K562 (cell line): ENCODE data around the gene ATF6B. TPM values are rescaled to one million over a fixed set of nuclear protein-coding genes. Genes with fewer than 3 reads are reported as not detected.

ENCODE experiments used
- BCOR ChIP-seq: fragments of 450-650 bp; IDR thresholded peaks from 2 replicates; pipeline ENCODE4 v1.6.1; 2016
- CC2D1A ChIP-seq: fragments of 450-650 bp; IDR thresholded peaks from 2 replicates; pipeline ENCODE4 v1.6.1; 2017; ENCODE audit warnings: mild to moderate bottlenecking
- HDGF ChIP-seq: fragments of 450-650 bp; IDR thresholded peaks from 2 replicates; pipeline ENCODE4 v1.6.1; 2016
- KLF16 ChIP-seq: IDR thresholded peaks from 2 replicates; pipeline ENCODE4 v1.6.1; 2016; ENCODE audit warnings: antibody characterized with exemption
- MAFK ChIP-seq: IDR thresholded peaks from 2 replicates; pipeline ENCODE4 v1.6.1; 2011; ENCODE audit warnings: low read length, improper control_type of control experiment
- ZNF436 ChIP-seq: fragments of 250-450, 450-650 bp; sonication (Bioruptor Pico); formaldehyde crosslinking; IDR thresholded peaks from 2 replicates; pipeline ENCODE4 v1.7.0; 2020; ENCODE audit warnings: mild to moderate bottlenecking
- ZNF695 ChIP-seq: fragments of 450-650 bp; formaldehyde crosslinking; IDR thresholded peaks from 2 replicates; pipeline ENCODE4 v1.4.0; 2020; ENCODE audit warnings: mild to moderate bottlenecking, moderate library complexity
- ZNF830 ChIP-seq: fragments of 250-450 bp; sonication (Bioruptor Pico); IDR thresholded peaks from 2 replicates; pipeline ENCODE4 v1.5.0; 2021; ENCODE audit warnings: mild to moderate bottlenecking
- polyA plus RNA-seq, 8 experiments: library from polyadenylated mRNA; depleted of rRNA in 4 of 8; stranded (reverse) in 5 of 8; unstranded in 3 of 8; fragments of >200 nt; fragmentation: Nextera tagmentation in 2 of 8; fragmentation: Illumina TruSeq in 1 of 8; extraction: Ambion mirVana in 2 of 8; extraction: Trizol in 1 of 8; gene quantifications; 2 replicates each; pipeline versions ENCODE4 v1.2.1 to v1.2.3, GENCODE V29; 2011 to 2014; ENCODE audit warnings: inconsistent platforms in 1 of 8, missing spikeins in 1 of 8
- total RNA-seq, 7 experiments: library from RNA; depleted of rRNA in 6 of 7; stranded (reverse); fragments of >200 nt in 6 of 7; fragmentation: Illumina TruSeq in 2 of 7; extraction: Trizol in 2 of 7; gene quantifications; 2 replicates each; pipeline versions ENCODE4 v1.2.1 to v1.2.3, GENCODE V29; 2011 to 2021; ENCODE audit warnings: low replicate concordance in 1 of 7
- TF ChIP-seq, protein P1 (sequence below): sonication (generic); formaldehyde crosslinking; IDR thresholded peaks from 2 replicates; pipeline ENCODE4 v1.8.0; 2022; ENCODE audit warnings: missing genetic modification reagents, mild to moderate bottlenecking, moderate library complexity, borderline replicate concordance
- TF ChIP-seq, protein P2 (sequence below): sonication (generic); formaldehyde crosslinking; IDR thresholded peaks from 2 replicates; pipeline ENCODE4 v1.8.1; 2023; ENCODE audit warnings: mild to moderate bottlenecking, missing genetic modification reagents
- TF ChIP-seq, protein P3 (sequence below): fragments of 450-650 bp; formaldehyde crosslinking; IDR thresholded peaks from 2 replicates; pipeline ENCODE4 v1.4.0; 2020; ENCODE audit warnings: mild to moderate bottlenecking, moderate library complexity
- TF ChIP-seq, protein P4 (sequence below): fragments of 200-800 bp; sonication (Bioruptor generic); IDR thresholded peaks from 2 replicates; pipeline ENCODE4 v1.6.1; 2017; ENCODE audit warnings: missing genetic modification characterization, missing compliant biosample characterization
- TF ChIP-seq, protein P5 (sequence below): conservative IDR thresholded peaks from 2 replicates; pipeline ENCODE4 v1.6.1; 2011; ENCODE audit warnings: low read depth, mild to moderate bottlenecking, low read length; ENCODE audit not compliant: control insufficient read depth
- TF ChIP-seq, protein P6 (sequence below), 2 experiments: fragments of 450-650 bp; conservative IDR thresholded peaks; 2 replicates each; pipeline ENCODE4 v1.6.1; 2017; ENCODE audit warnings: mild to moderate bottlenecking in 2 of 2, moderate library complexity in 2 of 2
- TF ChIP-seq, protein P7 (sequence below), 3 experiments: IDR thresholded peaks in 2 of 3; conservative IDR thresholded peaks in 1 of 3; 2 replicates each; pipeline ENCODE4 v1.5.1; 2011 to 2012; ENCODE audit warnings: low read length in 3 of 3, mild to moderate bottlenecking in 3 of 3, control low read depth in 2 of 3, improper control_type of control experiment in 1 of 3, inconsistent platforms in 1 of 3, low read depth in 1 of 3, mixed read lengths in 1 of 3, moderate library complexity in 1 of 3; ENCODE audit not compliant: insufficient read depth in 2 of 3

ATF6B gene
- total and polyA plus RNA-seq, 9 of the 15 experiments (the other 6 are each of a cell fraction or from before 2014, with no cell fraction given) = 20.7 to 131 (median 31.7) TPM

DNA sequence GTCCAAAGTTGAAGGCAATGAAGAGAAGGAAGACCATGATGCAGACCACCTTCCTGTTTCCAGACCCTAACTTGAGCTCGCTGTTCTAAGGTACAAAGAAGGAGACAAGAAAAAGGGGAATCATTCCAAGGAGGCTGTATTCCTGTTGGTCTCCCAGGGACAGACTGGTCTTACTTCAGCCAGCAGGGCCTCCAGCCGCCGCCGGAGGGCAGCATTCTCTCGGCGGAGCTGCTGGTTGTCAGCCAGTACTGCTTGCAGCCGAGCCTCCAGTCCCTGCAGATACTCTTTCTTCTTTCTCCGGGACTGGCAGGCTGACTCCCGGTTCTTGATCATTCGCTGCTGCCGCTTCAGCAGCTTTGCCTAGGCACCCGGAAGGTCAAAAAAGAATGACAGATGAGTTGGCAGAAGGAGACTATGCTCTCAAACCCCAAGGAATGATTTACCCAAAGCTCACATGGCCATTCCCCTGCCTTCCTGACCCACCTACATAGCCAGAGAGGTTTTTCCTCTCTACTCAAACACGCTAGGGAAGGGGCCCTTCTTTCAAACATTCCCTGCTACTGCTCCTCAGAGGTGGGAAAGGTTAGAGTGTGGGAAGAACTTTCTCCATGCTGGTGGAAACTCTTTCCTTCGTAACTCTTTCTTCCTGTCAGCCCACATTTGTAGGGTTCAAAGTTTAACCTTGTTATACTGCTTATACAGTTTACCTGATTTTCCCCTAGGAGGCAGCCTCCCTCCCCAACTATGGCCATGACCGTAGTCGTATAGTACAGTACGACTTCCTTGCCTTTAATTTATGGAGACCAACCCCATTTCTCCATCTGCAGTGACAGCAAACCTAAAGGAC is 9.0 kb downstream of the ATF6B start (continued):
- TF ChIP-seq, protein P1, sequence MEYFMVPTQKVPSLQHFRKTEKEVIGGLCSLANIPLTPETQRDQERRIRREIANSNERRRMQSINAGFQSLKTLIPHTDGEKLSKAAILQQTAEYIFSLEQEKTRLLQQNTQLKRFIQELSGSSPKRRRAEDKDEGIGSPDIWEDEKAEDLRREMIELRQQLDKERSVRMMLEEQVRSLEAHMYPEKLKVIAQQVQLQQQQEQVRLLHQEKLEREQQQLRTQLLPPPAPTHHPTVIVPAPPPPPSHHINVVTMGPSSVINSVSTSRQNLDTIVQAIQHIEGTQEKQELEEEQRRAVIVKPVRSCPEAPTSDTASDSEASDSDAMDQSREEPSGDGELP = peak; percentile 80; the same call in 1 of the 2 replicates
- TF ChIP-seq ZNF695 (CRISPR knock-in tag) = no peak
- TF ChIP-seq, protein P2, sequence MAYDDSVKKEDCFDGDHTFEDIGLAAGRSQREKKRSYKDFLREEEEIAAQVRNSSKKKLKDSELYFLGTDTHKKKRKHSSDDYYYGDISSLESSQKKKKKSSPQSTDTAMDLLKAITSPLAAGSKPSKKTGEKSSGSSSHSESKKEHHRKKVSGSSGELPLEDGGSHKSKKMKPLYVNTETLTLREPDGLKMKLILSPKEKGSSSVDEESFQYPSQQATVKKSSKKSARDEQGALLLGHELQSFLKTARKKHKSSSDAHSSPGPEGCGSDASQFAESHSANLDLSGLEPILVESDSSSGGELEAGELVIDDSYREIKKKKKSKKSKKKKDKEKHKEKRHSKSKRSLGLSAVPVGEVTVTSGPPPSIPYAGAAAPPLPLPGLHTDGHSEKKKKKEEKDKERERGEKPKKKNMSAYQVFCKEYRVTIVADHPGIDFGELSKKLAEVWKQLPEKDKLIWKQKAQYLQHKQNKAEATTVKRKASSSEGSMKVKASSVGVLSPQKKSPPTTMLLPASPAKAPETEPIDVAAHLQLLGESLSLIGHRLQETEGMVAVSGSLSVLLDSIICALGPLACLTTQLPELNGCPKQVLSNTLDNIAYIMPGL (CRISPR knock-in tag) = peak; percentile 41; the same call in 1 of the 2 replicates
- TF ChIP-seq, protein P3, sequence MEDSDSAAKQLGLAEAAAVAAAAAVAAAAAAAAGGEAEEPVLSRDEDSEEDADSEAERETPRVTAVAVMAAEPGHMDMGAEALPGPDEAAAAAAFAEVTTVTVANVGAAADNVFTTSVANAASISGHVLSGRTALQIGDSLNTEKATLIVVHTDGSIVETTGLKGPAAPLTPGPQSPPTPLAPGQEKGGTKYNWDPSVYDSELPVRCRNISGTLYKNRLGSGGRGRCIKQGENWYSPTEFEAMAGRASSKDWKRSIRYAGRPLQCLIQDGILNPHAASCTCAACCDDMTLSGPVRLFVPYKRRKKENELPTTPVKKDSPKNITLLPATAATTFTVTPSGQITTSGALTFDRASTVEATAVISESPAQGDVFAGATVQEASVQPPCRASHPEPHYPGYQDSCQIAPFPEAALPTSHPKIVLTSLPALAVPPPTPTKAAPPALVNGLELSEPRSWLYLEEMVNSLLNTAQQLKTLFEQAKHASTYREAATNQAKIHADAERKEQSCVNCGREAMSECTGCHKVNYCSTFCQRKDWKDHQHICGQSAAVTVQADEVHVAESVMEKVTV (CRISPR knock-in tag) = peak; percentile 96
- TF ChIP-seq ZNF830 (CRISPR knock-in tag) = 0 out of 2 replicates have a peak, but pooled peaks have one; percentile 12
- TF ChIP-seq KLF16 = peak; percentile 42; the same call in 1 of the 2 replicates
- peak; percentile 23; the same call in 1 of the 2 replicates for TF ChIP-seq MAFK
- no peak for TF ChIP-seq BCOR
- no peak for TF ChIP-seq ZNF436 (CRISPR knock-in tag)
- TF ChIP-seq, protein P4, sequence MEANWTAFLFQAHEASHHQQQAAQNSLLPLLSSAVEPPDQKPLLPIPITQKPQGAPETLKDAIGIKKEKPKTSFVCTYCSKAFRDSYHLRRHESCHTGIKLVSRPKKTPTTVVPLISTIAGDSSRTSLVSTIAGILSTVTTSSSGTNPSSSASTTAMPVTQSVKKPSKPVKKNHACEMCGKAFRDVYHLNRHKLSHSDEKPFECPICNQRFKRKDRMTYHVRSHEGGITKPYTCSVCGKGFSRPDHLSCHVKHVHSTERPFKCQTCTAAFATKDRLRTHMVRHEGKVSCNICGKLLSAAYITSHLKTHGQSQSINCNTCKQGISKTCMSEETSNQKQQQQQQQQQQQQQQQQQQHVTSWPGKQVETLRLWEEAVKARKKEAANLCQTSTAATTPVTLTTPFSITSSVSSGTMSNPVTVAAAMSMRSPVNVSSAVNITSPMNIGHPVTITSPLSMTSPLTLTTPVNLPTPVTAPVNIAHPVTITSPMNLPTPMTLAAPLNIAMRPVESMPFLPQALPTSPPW (CRISPR knock-in tag) = peak; percentile 45; the same call in 1 of the 2 replicates
- TF ChIP-seq, protein P5, sequence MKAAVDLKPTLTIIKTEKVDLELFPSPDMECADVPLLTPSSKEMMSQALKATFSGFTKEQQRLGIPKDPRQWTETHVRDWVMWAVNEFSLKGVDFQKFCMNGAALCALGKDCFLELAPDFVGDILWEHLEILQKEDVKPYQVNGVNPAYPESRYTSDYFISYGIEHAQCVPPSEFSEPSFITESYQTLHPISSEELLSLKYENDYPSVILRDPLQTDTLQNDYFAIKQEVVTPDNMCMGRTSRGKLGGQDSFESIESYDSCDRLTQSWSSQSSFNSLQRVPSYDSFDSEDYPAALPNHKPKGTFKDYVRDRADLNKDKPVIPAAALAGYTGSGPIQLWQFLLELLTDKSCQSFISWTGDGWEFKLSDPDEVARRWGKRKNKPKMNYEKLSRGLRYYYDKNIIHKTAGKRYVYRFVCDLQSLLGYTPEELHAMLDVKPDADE = 0 out of 2 replicates have a peak, but pooled peaks have one; percentile 30
- TF ChIP-seq, protein P6, sequence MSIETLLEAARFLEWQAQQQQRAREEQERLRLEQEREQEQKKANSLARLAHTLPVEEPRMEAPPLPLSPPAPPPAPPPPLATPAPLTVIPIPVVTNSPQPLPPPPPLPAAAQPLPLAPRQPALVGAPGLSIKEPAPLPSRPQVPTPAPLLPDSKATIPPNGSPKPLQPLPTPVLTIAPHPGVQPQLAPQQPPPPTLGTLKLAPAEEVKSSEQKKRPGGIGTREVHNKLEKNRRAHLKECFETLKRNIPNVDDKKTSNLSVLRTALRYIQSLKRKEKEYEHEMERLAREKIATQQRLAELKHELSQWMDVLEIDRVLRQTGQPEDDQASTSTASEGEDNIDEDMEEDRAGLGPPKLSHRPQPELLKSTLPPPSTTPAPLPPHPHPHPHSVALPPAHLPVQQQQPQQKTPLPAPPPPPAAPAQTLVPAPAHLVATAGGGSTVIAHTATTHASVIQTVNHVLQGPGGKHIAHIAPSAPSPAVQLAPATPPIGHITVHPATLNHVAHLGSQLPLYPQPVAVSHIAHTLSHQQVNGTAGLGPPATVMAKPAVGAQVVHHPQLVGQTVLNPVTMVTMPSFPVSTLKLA (conservative IDR thresholded peaks at IDR 0.05) = peak in 1 of 2 experiments; percentile 45; a peak in 1 of 4 replicates
- TF ChIP-seq, protein P7, sequence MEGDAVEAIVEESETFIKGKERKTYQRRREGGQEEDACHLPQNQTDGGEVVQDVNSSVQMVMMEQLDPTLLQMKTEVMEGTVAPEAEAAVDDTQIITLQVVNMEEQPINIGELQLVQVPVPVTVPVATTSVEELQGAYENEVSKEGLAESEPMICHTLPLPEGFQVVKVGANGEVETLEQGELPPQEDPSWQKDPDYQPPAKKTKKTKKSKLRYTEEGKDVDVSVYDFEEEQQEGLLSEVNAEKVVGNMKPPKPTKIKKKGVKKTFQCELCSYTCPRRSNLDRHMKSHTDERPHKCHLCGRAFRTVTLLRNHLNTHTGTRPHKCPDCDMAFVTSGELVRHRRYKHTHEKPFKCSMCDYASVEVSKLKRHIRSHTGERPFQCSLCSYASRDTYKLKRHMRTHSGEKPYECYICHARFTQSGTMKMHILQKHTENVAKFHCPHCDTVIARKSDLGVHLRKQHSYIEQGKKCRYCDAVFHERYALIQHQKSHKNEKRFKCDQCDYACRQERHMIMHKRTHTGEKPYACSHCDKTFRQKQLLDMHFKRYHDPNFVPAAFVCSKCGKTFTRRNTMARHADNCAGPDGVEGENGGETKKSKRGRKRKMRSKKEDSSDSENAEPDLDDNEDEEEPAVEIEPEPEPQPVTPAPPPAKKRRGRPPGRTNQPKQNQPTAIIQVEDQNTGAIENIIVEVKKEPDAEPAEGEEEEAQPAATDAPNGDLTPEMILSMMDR (IDR thresholded peaks at IDR 0.05 in 2 of 3, conservative IDR thresholded peaks at IDR 0.05 in 1 of 3; ENCODE audit: insufficient read depth in 2 of 3, low read depth in 1 of 3, low read length in 3 of 3) = peak; percentile 98
- TF ChIP-seq CC2D1A = peak; percentile 78
- TF ChIP-seq HDGF = no peak; the same call in 1 of the 2 replicates
